Measurements from ENCODE around the gene TMEM219.
"Not testable (repeated sequence)": the region's sequence is repeated elsewhere in the genome, so short reads cannot be mapped to it uniquely, and the experiment has no call there.

DNA sequence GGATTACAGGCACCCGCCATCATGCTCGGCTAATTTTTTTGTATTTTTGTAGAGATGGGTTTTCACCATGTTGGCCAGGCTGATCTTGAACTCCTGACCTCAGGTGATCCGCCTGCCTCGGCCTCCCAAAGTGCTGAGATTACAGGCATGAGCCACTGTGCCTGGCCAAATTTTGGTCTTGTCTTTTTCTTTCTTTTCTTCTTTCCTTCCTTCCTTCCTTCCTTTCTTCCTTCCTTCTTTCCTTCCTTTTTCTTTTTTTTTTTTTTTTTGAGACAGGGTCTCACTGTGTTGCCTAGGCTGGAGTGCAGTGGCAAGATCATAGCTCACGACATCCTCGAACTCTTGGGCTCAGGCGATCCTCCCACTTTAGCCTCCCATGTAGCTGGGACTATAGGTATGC lies 53.6 kb downstream of the TMEM219 start:
- TF ChIP-seq FOSL1 (IDR thresholded peaks at IDR 0.05; ENCODE audit: insufficient read depth, low read depth, low read length); TAF1 (IDR thresholded peaks at IDR 0.05; ENCODE audit: low read depth, low read length); CREB1 (IDR thresholded peaks at IDR 0.05); RAD21 (IDR thresholded peaks at IDR 0.05 in 1 of 2, conservative IDR thresholded peaks at IDR 0.05 in 1 of 2; ENCODE audit: low read depth in 2 of 2, low read length in 2 of 2); ATF3 (IDR thresholded peaks at IDR 0.05; ENCODE audit: insufficient read depth, low read depth, low read length); POLR2A (IDR thresholded peaks at IDR 0.05; ENCODE audit: control extremely low read depth in 1 of 2, low read depth in 2 of 2, low read length in 2 of 2); POU5F1 (IDR thresholded peaks at IDR 0.05; ENCODE audit: low read depth, low read length); TEAD4 (IDR thresholded peaks at IDR 0.05; ENCODE audit: low read depth, low read length); RBBP5 (IDR thresholded peaks at IDR 0.05; ENCODE audit: borderline replicate concordance, low read depth, low read length); SP2 (IDR thresholded peaks at IDR 0.05; ENCODE audit: low read length): not testable (repeated sequence)
- TF ChIP-seq, protein P1, sequence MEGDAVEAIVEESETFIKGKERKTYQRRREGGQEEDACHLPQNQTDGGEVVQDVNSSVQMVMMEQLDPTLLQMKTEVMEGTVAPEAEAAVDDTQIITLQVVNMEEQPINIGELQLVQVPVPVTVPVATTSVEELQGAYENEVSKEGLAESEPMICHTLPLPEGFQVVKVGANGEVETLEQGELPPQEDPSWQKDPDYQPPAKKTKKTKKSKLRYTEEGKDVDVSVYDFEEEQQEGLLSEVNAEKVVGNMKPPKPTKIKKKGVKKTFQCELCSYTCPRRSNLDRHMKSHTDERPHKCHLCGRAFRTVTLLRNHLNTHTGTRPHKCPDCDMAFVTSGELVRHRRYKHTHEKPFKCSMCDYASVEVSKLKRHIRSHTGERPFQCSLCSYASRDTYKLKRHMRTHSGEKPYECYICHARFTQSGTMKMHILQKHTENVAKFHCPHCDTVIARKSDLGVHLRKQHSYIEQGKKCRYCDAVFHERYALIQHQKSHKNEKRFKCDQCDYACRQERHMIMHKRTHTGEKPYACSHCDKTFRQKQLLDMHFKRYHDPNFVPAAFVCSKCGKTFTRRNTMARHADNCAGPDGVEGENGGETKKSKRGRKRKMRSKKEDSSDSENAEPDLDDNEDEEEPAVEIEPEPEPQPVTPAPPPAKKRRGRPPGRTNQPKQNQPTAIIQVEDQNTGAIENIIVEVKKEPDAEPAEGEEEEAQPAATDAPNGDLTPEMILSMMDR (IDR thresholded peaks at IDR 0.05; ENCODE audit: control extremely low read depth in 1 of 3, insufficient read depth in 1 of 3, low read depth in 1 of 3, low read length in 3 of 3) = not testable (repeated sequence)

Measured in H1 (cell line).